SW 1271 (cell line): Measurements from ENCODE around the gene IL5.

Source experiments
- DNase-seq, 2 experiments: peaks; one replicate each; lab custom pipeline; 2025; lab: John Stamatoyannopoulos, UW

Gene IL5

GRCh38 chr5:132498686-132499271, 44.5 kb downstream of the IL5 start:
- DNase-seq: no peak

DNA sequence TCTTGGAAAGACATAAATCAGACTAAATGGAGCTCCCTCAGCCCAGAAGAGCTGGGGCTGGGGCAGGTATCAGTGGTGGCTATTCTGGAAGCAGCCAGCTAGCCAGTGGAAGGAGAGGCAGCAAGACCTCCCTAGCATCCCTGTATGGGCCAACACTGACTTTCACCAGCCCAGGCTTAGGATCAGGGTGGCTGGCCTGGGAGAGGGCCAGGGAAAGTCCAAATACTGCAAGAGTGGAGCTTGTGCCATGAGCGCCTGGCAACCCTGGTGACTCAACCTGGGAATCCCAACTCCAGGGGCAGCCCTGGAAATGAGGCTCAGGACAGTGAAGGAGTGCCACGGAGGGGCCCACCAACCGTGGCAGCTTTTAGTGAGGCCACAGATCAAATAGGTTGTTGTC, 45.2 kb downstream of the IL5 start:
- peak; percentile 35 to 60 for DNase-seq

GRCh38 chr5:132497488-132497997, 45.8 kb downstream of the IL5 start:
- DNase-seq: peak; percentile 84 to 95

DNA sequence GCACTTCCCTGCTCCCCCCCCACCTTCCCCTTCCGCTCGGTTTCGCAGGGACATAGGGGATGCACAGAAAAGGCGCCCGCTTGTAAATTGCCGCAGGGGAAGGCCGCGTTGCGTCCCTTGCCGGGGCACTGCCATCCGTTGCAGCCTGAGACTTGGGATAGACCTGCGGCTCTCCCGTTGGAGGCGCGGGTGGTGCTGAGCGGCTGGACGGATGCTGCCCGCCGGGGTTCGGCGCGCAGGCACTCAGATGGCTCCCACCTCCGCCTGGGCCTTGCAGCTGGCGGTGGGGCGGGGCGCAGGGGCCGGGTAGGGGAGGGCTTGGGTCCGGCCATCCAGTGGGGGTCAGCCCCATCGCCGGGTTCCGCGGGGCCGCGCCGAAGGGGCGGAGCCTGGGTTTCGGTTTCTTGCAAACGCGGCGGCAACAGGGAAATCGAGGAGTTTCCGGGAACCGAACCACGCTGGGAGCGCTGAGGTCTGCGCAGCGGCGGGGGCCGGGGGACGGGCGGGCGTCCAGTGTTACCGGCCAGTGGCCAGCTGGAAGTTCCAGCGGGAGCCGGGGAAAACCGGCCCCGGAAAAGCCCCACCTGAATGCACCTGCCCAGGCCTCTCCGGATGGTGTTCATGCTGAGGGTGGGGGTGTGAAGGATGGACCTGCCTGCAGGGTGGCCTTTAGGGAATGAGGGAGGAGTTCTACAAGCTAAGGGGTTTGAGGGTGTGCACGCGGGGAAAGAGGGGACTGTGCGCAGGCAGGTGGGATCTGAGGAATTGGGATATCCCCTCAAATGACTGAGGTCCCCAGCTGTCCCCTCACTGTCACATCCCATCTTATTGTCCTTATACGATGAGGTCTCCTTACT, 46.5 kb downstream of the IL5 start:
- peak; percentile 76 to 86 for DNase-seq

- DNase-seq: peak; percentile 71 to 95
These were observed 47.1 kb downstream of the IL5 start for GRCh38 chr5:132496191-132496630.

DNA sequence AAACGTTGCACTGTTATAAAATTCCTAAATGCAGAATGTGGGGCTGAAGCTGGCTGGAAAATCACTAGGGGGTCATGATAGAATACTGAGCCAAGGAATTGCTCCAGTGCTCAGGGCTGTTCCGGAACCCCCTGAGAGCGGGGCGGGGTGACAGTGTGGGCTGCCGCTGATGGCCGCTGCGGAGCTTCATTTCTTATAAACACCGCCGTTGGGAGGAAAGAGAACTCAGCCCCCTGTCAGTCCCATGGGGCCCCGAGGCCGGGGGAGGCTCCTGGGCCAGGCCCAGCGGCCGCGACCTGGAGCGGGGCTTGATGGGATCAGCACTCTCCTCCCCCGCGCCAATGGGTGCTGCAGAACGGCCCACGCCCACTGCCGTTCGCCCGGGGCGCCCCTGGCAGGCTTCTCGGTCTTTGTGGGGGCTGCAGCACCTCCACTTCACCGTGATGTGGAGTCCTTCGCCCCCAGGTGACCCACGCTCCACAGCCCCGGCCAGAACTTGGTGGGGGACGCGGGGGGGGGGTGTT, 47.6 kb downstream of the IL5 start:
- DNase-seq: peak; percentile 66 to 79

- DNase-seq: no peak
These were observed 49.5 kb downstream of the IL5 start for GRCh38 chr5:132493821-132494220.

GRCh38 chr5:132493241-132493640, 50.1 kb downstream of the IL5 start:
- DNase-seq: no peak

- DNase-seq: no peak
These were observed 50.8 kb downstream of the IL5 start for GRCh38 chr5:132492386-132493125.
